ENCODE results near the gene MAMLD1. TPM values are rescaled to one million over a fixed set of nuclear protein-coding genes. Genes with fewer than 3 reads are reported as not detected.
A peak's percentile ranks its signal among the peaks of the same experiment; 100 is the strongest.

MAMLD1 gene
- total RNA-seq, 1 experiment from 2014 or later, result 3.2 TPM

GRCh38 chrX:150371877-150372276 is 8.8 kb downstream of the MAMLD1 start:
- Histone ChIP-seq H3K4me1 (ENCODE audit: insufficient read depth, low read length, poor library complexity, severe bottlenecking) (peaks cover 11% of the 10 kb centered on the region), H3K27me3 (replicated peaks; ENCODE audit: insufficient read depth, low read depth, low read length, poor library complexity) (no peaks in the 10 kb centered on the region), H3K4me3 (ENCODE audit: low read depth, low read length, poor library complexity, severe bottlenecking) (no peak overlapping the region), H3K27ac (ENCODE audit: low read depth, low read length, poor library complexity, severe bottlenecking) (peak overlapping the region; percentile 67), H3K9me3 (ENCODE audit: low read depth, low read length, poor library complexity, severe bottlenecking) (no peaks in the 10 kb centered on the region), H3K36me3 (ENCODE audit: insufficient read depth, low read length, poor library complexity, severe bottlenecking) (no peaks in the 10 kb centered on the region)
- no TSS peak for BruUV-seq (replicated peaks)
- ChIA-PET POLR2A (ENCODE audit: low non-redundant PET) (no interaction called here), CTCF (no interaction called here)
- no peak for DNase-seq (ENCODE audit: low spot score)
- intact Hi-C loops (cut with micrococcal nuclease; ENCODE audit: unreplicated experiment), result no loop called here
- no peak for TF ChIP-seq EZH2 (IDR thresholded peaks at IDR 0.05; ENCODE audit: borderline replicate concordance, low read depth, low read length, poor library complexity, severe bottlenecking)
- TF ChIP-seq CTCF (conservative IDR thresholded peaks at IDR 0.05; ENCODE audit: low read depth, low read length), result no peak

- Histone ChIP-seq H3K4me1 (ENCODE audit: insufficient read depth, low read length, poor library complexity, severe bottlenecking) (peaks cover 11% of the 10 kb centered on the region), H3K27ac (ENCODE audit: low read depth, low read length, poor library complexity, severe bottlenecking) (peak overlapping the region; percentile 67), H3K36me3 (ENCODE audit: insufficient read depth, low read length, poor library complexity, severe bottlenecking) (no peaks in the 10 kb centered on the region), H3K9me3 (ENCODE audit: low read depth, low read length, poor library complexity, severe bottlenecking) (no peaks in the 10 kb centered on the region), H3K4me3 (ENCODE audit: low read depth, low read length, poor library complexity, severe bottlenecking) (no peak overlapping the region), H3K27me3 (replicated peaks; ENCODE audit: insufficient read depth, low read depth, low read length, poor library complexity) (no peaks in the 10 kb centered on the region)
- CTCF ChIA-PET, result no interaction called here
- intact Hi-C loops (cut with micrococcal nuclease; ENCODE audit: unreplicated experiment), result no loop called here
- POLR2A ChIA-PET (ENCODE audit: low non-redundant PET), result no interaction called here
- TF ChIP-seq CTCF (conservative IDR thresholded peaks at IDR 0.05; ENCODE audit: low read depth, low read length), result no peak
- peak; percentile 56 for DNase-seq (ENCODE audit: low spot score)
- BruUV-seq (replicated peaks), result no TSS peak
Observed at GRCh38 chrX:150372280-150372679, 9.2 kb downstream of the MAMLD1 start.

GRCh38 chrX:150372756-150373155 is 9.6 kb downstream of the MAMLD1 start:
- peaks cover 11% of the 10 kb centered on the region for H3K4me1 ChIP-seq (ENCODE audit: insufficient read depth, low read length, poor library complexity, severe bottlenecking)
- intact Hi-C loops (cut with micrococcal nuclease; ENCODE audit: unreplicated experiment), result no loop called here
- no TSS peak for BruUV-seq (replicated peaks)
- ChIA-PET POLR2A (ENCODE audit: low non-redundant PET) (no interaction called here), CTCF (no interaction called here)
- DNase-seq (ENCODE audit: low spot score), result no peak
- no peaks in the 10 kb centered on the region for H3K9me3 ChIP-seq (ENCODE audit: low read depth, low read length, poor library complexity, severe bottlenecking)
- H3K4me3 ChIP-seq (ENCODE audit: low read depth, low read length, poor library complexity, severe bottlenecking), result no peak overlapping the region
- no peaks in the 10 kb centered on the region for H3K36me3 ChIP-seq (ENCODE audit: insufficient read depth, low read length, poor library complexity, severe bottlenecking)
- H3K27ac ChIP-seq (ENCODE audit: low read depth, low read length, poor library complexity, severe bottlenecking), result peak overlapping the region; percentile 29
- TF ChIP-seq EZH2 (IDR thresholded peaks at IDR 0.05; ENCODE audit: borderline replicate concordance, low read depth, low read length, poor library complexity, severe bottlenecking) (no peak), CTCF (conservative IDR thresholded peaks at IDR 0.05; ENCODE audit: low read depth, low read length) (no peak)
- no peaks in the 10 kb centered on the region for H3K27me3 ChIP-seq (replicated peaks; ENCODE audit: insufficient read depth, low read depth, low read length, poor library complexity)
